NCI-H1105 (cell line): ENCODE data around the gene KLHL25.

Experiments
- DNase-seq: peaks from one replicate; lab custom pipeline; 2025; lab: John Stamatoyannopoulos, UW

The KLHL25 gene

DNA sequence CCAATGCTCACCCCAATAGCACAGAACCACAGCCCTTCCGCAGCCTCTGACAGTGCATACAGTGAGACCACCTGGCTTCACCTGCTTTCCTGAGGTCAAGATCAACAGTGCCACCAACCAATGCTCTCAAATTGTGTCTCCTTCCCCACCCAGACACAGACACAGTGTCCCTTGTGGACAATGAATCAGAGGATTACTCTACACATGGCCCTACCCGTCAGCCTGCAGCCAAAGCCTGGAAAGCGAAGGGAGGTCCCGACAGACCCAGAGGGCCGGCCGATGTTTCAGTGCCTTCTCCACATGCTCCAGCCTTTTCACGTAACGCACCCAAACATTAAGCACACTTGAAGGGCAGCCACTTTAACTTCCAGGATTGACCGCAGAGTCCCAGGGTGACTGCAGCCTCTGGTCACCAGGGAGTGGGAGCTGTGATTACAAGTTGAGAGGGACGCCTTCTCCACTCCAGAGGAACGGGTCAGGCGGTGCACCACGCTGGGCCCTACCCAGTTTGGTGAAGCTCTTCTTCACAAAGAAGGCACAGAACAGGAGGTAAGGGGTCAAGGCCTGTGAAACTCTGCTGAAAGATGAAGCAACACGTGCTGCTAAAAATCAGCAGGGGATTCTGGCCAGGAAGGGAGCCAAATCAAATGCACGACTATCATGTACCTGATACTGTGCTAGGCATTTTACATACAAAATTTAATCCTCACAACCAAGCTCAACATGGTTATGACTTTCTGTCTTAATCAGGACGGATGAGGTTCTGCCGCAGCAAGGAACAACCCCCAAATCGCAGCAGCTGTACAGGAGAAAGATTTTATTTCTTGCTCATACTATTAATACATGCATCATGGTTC lies 17.2 kb downstream of the KLHL25 start:
- no peak for DNase-seq

DNA sequence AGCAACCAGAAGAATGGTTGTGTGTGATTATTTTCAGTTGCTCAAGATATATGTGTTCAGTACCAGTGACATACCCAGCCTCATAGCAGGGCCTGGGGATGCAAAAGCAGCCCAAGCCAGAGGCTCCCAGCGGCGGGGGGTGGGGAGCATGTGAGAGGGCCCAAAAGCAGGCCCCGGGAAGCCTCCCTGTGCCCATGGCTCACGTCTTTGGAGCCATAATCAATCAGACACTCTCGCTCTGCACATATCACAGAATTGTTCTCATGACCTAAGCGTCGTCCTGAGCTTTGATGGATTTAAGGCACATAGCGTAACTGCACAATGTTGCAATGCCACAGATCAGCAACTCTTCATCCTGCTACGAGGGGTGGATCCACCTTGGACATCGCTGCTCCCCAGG lies 20.8 kb downstream of the KLHL25 start:
- DNase-seq: no peak

DNA sequence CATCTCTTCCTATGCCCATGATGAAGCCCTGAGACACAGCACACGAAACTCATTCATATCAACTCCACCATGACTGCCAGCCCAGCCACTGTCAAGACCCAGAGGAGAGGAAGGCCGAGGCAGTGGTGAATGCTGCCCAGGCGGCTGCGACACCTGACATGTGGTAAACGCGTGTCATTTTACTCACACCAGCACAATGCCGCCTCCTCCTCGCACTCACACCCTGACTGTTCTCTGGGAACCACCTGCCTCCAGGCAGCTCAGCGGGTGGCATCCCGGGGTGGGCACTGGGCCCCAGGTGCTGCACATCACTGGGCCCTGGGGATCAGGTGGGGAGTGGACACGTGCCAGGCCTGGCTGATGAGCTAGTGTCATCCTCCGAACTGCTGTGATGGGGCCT lies 21.5 kb downstream of the KLHL25 start:
- no peak for DNase-seq

DNA sequence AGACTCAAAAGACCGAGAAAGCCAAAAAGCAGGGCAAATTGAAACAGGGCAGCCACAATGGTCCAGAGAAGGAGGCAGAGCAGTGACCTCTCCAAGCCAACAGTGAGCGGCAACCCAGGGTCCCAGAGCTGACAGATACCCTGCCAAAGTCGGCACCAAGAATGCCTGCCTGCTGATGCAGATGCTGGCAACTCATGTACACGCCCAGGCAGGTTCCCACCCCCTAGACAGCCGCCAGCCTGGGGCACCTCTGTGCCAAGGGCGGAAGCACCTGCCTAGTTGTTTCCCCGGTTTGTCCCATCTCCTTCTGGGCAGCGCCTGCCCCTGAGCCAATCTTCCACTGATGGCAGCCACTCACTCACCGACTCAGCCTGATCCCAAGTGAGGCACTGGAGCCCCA lies 22.1 kb downstream of the KLHL25 start:
- peak; percentile 33 for DNase-seq

DNA sequence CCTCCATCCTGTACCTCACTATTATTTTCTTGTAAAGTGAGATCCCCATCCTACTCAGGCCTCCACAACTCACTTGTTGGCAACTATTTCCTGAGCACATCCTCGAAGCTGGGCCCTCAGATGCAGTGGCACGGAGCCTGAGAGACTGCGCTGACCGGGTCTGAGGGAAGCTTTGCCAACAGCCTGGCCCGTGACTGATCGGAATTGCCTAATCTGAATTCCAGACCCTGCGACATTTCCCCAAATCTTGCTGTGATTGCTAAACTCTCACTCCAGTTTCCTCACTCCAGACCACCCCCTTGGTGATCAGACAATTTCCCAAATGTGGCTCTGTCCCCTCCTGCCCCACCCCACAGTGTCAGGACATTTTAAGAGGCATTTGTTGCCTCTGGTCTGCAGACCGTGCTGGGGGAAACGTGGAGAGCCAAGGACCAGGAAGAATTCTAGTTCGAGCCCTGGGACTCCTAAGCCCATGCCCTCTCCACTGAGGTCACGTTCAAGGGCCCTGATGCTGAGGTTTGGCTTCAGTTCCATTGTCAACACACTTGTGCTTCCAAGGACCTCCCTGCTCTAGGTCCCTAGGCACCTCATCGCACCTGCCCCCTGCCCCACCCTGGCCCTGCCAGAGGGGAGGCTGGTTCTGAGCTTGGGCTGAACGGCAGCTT lies 22.8 kb downstream of the KLHL25 start:
- no peak for DNase-seq

DNA sequence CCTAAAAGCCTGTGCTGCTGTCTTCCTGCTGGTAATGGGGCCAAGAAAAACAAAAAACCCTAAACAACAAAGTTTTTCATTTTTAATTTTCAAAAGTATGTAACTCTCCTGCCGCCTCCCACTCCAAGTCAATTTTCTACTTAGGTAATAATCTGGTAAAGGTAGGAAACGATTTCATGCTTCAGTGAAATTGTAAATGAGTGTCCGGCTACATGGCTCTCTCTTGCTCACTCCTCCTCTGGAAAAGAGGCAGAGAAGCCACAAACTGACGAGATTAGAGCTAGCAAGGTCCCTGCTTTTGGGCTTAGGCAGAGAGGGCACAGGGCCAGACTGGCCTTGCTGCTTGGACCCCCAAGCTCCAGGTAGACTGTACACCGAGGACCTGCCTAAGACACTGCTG lies 23.5 kb downstream of the KLHL25 start:
- DNase-seq: no peak

DNA sequence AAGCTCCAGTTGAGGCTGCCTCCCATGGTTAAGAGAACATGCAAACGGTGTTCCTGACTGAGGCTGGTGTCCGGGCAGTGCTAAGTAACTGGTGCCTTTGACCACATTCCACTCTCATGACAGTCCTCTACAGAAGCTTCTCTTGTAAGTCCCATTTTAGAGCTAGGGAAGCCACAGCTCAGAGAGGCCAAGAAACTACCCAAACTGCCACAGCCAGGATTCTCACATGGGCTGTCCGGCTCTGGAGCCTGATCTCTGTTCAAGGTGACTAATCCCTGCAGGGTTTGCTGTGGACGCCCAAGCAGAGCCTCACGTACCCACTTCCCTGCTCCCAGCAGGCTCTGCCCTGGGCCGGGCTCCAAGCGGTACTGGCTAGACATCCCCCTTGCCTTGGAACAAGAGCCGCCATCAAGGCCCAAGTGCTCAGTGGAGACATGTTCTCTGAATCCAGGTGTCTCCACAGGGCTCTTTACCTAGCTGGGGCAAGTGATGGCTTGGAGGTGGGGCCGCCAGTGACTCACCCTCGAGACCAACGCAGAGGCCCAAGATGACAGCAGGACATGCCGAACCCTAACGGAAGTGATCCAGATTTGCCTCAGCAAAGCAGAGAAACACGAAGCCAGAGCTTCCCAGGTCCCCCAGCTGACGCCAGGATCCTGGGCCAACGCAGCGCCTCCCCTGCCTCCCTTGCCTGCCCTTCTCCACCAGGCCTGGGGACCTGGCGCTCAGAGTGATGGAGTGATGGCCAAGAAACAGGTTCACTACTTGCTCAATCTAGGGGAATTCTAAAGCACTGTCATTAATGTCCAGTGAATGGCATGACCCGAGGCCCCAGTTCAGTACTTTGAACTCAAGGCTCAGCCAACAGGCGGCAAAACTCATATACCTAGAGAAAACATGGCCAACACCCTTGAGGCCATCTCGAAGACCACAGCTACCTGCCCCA lies 24.4 kb downstream of the KLHL25 start:
- no peak for DNase-seq

DNA sequence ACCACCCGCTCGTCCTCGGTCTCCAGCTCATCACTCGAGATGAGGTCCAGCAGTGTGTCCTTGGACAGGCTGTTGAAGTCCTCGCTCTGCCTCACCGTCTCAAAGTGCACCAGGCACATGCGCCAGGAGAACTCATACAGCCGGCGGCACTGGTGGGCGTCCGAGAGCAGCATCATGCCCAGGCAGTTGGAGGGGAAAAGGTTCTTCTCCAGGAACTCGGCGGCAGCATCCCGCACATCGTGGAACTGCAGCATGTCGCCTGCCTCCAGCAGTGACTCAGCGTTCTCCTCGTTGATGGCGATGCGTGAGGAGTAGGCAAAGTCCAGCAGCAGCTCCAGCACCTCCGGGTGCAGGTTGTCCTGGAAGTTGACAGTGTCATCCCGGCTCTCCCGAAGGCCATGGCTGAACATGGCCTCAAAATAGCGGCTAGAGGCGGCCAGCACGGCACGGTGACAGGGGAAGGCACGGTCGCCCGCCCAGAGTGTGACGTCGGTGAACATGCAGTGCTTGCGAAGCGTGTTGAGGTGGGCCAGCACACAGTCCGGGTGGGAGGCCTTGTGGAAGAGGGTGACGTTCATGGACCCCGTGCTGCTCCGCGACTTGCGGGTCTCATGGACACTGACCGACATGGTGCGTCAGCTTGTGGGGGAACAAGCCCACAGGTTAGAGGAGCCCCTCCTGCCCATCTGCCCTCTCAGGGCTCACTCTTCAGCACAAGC lies 25.4 kb downstream of the KLHL25 start:
- no peak for DNase-seq

DNA sequence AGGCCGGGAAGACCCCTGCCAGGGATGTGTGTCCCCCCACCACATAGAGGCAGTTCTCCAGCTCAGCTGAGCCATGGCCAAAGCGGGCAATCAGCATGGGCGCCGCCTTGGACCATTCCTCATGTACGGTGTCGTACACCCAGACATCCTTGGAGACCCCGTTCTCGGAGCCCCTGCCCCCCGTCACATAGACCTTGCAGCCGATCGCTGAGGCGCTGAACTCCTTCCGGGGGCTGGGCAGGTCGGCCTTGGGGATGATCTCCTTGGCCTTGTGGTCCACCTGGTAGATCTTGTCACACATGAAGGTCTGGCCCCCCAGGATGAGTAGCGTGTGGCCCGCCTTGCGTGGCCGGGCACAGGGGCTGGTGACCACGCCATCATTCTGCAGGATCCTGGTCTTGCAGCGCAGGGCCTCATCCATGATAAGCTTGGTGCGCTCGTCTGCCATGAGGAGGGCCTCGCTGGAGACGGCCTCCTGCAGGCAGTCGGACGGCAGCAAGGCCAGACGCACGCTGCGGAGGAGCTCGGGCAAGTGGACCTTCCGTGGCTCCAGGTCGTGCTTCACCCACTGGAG lies 26.0 kb downstream of the KLHL25 start:
- DNase-seq: no peak

DNA sequence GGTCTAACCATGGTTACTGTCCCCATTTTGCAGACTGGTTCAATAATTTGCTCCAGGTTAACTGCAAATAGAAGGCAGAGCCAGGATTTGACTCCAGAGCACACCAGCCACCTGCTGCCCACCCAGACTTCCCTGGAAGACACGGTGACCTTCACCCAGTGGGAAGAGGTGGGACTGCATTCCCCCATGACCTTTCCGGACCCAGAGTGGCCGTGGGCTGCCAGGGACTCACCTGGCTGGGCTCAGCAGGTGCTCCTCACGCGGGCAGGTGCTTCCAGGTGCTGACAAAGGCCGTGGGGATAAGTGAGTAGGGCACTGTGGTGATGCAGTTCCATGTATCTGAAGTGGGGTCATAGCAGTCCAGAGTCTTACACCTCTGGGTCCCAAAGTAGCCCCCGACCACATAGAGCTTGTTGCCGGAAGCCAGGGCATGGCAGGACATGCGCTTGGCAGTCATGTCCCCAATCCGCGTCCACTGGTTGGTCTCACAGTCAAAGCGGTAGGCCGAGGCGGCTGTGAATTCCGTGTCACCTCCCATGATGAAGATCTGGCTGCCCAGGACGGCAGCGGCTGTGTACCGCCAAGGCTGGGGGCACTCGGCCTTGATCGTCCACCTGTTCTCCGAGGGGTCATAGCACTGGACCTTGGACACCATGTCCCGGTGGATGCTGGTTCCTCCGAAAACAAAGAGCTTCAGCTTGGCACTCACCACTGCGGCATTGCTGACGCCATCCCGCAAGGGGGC lies 26.8 kb downstream of the KLHL25 start:
- DNase-seq: no peak

DNA sequence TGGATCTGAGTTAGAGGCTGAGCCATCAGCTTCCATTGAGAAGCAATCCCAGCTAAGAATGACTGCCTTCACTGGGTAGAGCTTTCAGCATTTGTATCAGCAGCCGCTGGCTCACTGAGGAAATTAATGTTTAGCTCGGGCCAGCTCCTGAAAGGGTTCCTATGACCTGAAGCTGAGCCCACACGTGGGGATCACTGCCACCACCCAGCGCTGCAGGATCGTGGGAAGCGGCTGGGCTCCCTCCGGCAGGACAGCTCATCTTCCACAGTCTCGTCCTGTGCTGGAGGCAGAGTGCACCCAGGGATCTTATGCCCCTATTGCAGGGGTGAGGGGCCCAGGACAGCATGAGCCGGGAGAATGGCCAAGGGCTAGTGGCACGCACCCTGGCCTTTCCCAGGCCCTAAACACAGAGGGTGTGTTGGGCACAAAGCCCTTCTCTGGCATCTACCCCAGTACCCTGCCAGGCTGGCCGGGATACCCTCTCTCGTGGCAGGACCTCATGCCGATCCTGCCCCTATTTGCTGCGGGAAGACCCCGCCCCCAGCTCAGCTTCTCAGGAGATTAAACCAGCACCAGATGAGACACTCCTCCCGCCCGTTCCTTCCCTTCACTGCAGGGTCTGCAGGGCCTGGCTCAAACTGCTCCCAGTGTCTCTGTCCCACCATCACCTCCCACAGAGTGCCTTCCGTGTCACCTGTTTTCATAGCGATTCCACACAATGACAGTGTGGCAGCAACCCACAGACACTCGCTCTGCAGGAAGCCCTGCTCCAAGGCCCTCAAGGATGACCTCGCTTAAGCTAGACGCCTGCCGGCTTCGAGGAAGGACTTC lies 28.5 kb downstream of the KLHL25 start:
- no peak for DNase-seq

DNA sequence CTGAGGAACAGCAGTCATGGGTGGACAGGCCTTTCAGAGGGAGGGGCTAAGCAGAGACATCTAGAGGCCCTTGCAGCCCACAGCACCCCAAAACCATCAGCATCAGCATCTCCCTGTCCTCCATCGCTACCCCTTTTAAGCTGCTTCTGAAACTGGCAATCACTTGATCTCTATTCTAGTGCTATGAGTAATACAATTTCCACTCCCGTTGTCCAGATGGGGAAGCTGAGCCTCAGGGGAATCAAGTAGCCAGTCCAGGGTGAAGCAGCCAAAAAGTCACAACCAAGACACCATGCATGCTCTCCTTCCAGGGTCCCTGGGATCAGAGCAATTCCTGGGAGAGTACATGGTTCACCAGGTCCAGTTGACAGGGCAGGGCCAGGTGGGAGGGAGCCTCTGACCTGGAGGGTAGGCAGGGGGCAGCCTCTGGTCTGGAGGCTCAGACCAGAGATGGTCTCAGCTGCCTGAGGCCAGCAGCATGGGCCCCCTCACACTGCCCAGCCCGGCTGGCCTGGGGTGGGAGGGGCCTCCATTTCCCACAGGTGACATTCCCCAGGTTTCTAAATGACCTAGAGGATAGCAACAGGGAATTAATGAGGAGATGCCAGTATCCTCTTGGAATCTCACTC lies 30.0 kb downstream of the KLHL25 start:
- no peak for DNase-seq

DNA sequence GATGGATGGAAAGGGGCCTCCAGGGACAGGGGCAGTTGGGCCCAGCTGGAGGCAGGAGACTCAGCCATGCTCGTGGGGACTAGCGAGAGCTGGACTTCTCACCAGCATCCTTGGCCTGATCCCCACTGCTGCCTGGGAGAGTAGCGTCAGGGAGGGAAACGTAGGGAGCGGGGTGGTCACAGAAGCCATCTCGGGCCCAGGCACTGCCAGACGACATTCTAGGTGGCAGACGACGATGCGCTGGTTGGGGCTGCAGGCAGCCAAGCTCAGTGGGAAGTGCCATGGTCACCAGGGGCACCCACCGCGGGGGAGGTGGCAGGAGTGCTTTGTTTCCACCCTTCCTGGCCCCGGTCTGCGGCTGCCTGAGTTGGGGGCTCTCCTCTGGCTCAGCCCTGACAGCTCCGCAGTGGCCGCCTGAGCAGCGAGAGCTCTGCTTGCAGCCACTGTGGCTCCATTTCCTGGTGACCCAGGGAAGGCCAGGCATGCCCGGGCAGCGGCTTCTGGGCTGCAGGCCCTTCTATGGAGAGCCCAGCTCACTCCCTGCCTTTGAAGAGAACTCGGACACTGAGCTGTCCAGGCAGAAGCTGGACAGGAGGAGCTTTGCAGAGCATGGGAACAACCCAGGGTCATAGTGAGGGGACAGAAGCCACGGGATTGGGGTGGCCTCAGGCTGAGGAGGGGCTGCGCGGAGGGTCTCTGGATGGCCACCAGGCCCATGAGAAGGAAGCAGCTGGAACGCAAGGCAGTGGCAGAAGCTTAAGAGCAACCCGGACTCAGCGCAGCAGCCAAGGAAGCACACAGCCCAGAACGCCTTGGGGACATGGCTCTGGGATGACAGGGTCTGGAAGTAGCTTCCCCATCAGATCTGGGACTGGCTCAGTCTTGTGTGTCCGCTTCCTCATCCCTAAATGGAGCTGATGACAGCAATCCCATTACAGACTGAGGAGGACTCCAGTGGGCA lies 30.8 kb downstream of the KLHL25 start:
- no peak for DNase-seq

DNA sequence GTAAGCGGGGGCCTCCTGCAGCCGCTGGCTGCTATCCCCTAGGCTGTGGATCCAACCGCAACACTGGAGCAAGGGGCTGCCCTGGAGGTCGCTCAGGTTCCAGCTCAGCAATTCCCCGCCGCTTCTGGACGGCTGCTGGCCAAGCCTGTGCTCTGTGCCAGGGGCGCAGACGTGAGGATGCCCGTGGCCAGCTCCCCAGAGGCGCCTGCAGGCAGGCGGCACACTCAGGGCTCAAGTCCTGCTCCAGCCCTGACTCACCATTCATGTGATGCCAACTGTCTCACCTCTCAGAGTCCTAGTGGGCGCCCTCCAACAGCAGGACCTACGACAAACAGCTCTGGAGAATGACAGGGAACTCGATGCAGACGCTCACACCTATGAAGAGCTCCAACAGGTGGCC lies 31.6 kb downstream of the KLHL25 start:
- DNase-seq: no peak

DNA sequence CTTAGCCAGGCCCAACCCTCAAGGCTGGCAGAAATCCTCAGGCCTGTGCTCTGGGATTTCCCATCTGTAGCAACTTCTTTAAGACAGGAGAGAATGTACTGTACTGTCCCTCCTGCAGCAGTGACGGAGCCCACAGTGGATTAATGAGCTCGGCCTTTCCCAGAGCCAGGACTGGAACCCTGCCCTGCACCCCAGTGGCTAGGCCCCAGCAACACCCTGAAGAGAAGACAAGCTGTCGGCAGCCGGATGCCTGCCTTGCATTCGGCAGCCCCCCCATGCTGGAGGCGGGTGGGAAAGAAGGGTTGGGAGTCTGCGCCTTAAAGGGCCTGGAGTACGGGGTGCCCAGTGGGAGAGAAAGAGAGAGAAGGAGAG lies 32.0 kb downstream of the KLHL25 start:
- DNase-seq: no peak

DNA sequence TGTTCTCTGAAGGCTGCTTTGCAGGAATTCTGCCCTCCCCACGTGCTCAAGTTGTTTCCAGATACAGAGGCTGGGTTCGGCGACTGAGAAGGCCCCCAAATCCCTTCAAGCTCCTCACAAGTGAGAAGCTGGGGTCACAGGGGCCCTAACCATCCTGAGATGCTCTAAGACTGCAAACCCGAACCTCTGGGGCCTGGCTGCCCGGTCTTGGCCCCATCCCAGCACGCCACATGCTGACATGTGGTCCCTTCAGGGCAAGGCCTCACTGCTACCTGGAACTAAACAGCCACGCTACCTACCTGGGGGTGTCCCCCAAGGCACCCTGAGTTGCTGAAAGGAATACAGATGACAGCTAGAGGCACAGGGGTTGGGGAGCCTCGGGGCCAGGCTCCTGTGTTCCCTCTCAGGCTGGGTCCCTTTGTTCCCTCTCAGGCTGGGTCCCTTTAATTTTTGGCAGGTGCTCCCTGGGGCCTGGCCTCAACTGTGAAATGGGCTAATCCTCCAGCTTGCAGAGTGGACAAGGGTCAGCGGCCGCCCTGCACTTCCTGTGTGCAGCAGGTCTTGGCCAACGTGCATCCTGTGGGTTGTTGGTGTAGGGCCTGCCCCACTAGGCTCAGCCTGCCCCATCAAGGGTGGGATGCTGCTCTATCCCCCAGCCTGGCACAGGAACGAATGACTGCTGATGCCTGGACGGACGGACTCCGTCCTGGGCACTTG lies 32.5 kb downstream of the KLHL25 start:
- DNase-seq: no peak

DNA sequence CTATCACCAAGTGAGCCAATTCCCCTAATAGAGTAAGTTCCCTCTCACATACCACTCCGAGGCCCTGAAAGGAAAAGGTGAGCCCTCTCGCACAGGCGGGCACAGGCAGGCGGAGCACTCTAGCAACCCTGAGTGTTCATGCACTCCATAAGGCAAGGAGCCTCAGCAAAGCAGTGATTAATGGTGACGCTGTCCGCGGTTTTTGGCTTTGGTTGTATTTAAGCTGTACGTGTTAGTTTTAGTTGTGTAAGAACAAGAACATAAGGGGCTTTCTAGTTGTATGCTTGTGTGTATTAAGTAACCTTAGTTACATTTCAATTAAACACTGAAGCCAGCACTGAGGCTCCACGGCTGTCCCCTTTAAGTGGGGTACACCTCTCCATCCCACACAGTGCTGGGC lies 33.1 kb downstream of the KLHL25 start:
- DNase-seq: no peak
